GM08714 (cell line): ENCODE results near the gene GNG2.
A peak's percentile ranks its signal among the peaks of the same experiment; 100 is the strongest.

Experiments used
- H3K4me3 ChIP-seq: fragments of 200-500 bp; sonication (Bioruptor generic); 2 replicates; pipeline ENCODE4 v1.5.1; 2014; ENCODE audit warnings: mild to moderate bottlenecking, low read length, inconsistent platforms
- ZNF274 ChIP-seq: IDR thresholded peaks from 2 replicates; pipeline ENCODE4 v1.6.1; 2012; ENCODE audit warnings: mild to moderate bottlenecking, low read depth, low read length

Gene GNG2

GRCh38 chr14:51894250-51894649, 33.8 kb downstream of the GNG2 start:
- TF ChIP-seq ZNF274: no peak
- H3K4me3 ChIP-seq: no peak overlapping the region

- H3K4me3 ChIP-seq: no peak overlapping the region
- TF ChIP-seq ZNF274: no peak
These were observed 35.0 kb downstream of the GNG2 start for GRCh38 chr14:51895375-51895774.

GRCh38 chr14:51897791-51898355, 37.5 kb downstream of the GNG2 start:
- no peak for TF ChIP-seq ZNF274
- H3K4me3 ChIP-seq: no peak overlapping the region

DNA sequence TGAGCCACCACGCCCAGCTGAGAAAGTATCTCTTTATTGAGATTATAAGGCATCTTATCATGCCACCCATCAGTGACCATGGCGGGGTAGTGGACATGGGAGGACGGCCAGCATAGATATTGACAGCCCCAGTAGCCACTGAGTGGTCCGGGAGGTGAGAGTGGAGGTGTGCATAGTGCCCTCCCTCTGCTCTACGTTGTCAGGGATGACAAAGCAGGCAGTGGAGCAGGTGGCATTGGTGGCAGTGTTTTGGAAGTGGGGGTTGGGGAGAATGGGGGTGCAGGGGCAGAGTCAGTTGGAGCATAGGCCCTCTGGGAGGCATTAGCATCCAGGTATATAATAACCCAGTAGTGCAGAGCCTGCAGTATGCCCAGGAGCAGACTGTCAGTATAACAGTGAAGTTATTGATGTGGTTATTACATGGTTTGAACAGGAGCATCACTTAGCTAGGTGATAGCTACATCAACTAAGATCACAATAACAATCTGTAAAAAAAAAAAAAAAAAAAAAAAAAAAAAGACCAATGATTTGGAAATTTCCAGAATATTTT, 41.1 kb downstream of the GNG2 start:
- H3K4me3 ChIP-seq: no peak overlapping the region
- TF ChIP-seq ZNF274: no peak

DNA sequence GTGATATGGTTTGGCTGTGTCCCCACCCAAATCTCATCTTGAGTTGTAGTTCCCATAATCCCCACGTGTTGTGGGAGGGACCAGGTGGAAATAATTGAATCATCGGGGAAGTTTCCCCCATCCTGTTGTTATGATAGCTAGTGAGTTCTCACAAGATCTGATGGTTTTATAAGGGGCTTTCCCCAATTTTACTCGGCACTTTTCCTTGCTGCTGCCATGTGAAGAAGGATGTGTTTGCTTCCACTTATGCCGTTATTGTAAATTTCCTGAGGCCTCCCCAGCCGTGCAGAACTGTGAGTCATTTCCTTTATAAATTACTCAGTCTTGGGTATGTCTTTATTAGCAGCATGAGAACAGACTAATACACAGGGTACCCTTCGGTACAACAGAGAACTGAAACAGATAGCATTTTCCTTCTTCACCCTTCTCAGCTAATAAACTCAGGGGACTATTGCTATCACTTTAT, 45.3 kb downstream of the GNG2 start:
- H3K4me3 ChIP-seq: peak overlapping the region; percentile 13; the same call in 1 of the 2 replicates

DNA sequence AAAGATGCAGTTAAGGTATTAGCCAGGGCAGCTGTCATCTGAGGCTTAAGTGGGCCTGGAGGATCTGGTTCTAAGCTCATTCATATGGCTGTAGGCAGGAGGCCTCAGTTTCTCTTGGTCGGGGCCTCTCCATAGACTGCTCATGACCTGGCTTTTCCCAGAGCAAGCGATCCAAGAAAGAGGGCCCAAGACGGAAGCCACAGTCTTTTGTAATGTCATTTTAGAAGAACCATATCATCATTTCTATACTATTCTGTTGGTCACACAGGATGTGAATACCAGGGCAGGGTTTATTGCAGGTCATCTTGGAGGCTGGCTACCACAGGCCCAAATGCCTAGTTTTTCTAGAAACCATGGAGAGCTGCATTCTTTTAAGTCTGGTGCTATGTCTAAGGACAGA, 47.7 kb downstream of the GNG2 start:
- no peak for TF ChIP-seq ZNF274
- H3K4me3 ChIP-seq: no peak overlapping the region

DNA sequence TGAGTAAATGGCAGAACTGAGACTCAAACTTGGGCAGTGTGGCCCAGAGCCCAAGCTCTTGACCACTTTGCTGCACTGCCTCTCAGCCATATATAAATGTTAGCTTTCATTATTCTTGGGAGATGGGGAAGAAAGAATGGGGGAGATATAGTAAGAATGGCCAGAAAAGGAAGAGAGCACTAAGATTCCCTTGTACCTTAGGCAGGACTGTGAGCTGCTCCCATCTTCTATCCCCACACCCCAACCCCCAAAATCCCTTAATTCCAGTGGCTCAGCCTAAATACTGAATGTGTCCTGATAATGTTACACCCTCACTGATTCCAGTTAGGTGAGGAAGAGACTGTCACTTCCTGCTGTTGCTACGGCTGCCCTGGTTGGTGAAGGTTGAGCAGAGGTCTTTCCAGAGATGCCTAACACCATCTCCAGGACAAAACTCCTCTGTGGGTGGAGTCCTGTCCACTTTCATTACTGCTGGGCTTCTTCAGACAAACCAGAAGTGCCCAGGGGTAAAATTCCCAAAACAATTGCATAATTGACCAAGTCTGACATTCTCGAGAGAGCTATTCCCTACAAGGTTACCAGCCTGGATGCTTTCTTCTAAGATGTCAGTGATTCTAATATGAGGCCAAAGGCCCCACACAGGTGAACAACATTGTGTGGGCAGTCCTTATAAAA, 51.8 kb downstream of the GNG2 start:
- no peak overlapping the region for H3K4me3 ChIP-seq
- no peak for TF ChIP-seq ZNF274

DNA sequence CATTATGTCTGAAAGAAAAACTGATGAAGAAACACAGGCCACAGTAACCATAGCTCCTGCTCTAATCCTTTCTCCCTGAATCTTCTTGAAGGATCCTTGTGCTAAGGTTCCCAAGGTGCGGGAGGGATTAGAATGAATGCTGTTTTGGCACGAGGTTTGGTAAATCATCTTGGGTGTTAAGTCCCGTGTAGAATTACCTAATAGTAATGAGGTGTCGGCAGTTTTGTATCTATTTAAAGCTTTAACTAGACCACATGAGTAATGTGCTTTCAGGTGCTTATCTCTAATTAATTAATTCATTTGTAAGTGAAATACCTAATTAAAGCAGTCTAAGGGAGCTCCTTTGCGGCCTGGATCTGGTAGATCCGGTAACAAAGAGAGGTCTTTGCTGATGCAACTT, 53.9 kb downstream of the GNG2 start:
- no peak for TF ChIP-seq ZNF274
- no peak overlapping the region for H3K4me3 ChIP-seq

DNA sequence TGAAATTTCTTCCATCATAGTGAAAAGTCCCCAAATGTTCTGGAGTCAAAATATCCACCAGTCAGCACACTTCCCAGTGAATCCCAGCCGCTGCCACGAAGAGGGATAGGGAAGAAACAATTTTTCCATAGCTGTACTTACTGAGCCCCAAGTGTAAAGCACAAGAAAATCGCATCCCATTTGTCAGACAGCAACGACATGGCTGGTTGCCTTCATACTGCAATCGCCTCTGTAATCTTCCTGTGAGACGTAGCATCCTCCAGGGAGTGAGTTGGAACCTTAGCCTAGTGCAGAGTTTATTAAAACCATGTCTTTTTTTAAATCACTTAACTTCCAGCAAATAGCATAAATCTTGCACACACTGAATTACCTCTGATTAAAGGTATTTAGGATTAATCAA, 56.8 kb downstream of the GNG2 start:
- TF ChIP-seq ZNF274: no peak
- H3K4me3 ChIP-seq: no peak overlapping the region

DNA sequence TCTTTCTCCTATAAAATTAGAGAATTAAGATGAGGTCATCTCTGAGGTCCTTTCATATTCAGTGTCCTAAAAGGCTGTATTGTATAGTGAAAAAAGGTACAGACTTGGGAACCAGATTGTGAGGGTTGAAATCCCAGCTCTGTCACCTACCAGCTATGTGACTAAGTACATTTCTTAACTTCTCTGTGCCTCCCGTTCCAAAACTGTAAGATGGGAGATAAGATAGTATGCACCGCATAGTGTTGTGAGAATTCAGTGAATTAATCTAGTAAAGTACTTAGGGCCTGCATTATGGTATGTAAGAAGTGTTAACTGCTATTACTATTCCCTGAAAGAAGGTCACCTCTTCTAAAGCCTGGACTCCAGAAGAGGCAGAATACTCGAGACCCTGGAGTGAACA, 60.6 kb downstream of the GNG2 start:
- no peak for TF ChIP-seq ZNF274
- H3K4me3 ChIP-seq: no peak overlapping the region

DNA sequence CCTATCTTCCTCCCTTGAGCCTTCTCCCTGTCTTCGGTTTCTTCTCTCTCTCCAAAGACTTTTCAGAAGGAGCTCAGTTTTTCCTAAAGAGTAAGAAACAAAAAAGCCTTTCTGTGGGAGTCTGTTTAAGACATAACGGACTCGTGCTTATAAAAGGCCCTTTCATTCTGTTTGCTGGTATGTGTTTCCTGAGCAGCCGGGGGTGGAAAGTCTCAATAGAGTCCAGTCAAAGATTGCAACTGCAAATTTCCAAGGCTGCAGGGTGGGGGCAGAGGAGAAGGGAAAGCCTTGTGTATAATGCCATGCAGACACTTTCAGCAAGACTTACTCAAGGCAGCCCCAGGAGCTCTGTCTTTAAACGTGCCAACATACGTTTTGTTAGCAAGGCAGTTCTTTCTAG, 62.2 kb downstream of the GNG2 start:
- TF ChIP-seq ZNF274: no peak
- H3K4me3 ChIP-seq: no peak overlapping the region

DNA sequence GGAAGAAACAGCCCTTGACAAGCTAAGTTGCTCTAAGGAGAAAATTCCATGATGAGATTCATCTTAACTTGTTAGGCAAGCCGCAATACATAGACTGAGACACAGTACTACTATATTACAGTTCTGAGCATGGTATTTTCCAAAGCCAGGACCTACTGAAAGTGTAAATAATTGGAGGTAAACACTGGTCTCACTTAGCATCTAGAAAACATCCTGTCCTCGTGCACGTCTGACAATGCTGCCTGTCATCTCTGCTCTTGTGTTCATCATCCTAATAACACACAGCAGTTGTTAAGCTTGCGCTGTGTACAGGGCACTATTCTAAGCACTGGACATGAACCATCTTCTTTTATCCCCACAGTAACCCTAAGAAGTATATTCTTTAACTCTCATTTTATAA, 64.2 kb downstream of the GNG2 start:
- no peak overlapping the region for H3K4me3 ChIP-seq
- TF ChIP-seq ZNF274: no peak

GRCh38 chr14:51925980-51926379, 65.6 kb downstream of the GNG2 start:
- H3K4me3 ChIP-seq: no peak overlapping the region
- no peak for TF ChIP-seq ZNF274

DNA sequence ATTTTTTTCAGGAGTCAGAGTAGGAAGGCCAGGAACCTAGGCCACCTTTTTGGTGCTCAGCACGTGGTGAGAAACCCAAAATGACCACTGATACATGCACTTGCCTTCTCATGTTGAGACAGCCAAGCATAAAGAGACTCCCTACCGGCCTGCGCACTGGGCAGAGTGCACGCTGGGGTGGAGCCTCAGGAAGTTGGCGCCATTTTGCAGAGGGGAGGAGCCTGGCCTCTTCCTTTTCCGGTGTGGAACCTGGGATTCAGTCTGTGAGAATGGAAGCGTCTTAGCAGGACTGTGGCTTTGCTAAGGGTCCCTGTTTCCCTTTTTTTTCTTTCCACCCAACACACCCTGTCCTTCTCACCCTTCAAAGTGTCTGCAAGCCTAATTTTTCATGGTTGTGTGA, 66.0 kb downstream of the GNG2 start:
- H3K4me3 ChIP-seq: no peak overlapping the region
- no peak for TF ChIP-seq ZNF274

DNA sequence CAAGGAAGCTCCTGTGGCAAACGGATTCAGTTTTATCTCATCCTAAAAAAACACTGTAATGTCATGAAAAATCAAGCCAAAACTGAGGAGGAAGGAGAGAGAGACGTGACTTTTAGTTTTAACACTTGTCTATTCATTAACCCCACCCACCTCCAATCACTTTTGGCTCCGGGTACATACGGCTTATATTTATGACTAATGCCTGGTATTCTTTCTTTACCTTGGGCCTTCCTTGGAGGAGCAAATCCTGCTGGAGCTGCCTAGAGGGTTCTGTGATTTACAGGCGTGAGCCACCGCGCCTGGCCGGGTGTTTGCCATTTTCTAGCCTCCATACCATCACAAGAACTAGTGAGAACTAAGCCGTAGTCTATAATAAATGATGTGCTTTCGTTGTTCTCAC, 68.2 kb downstream of the GNG2 start:
- no peak overlapping the region for H3K4me3 ChIP-seq
- no peak for TF ChIP-seq ZNF274
